DOHH2 (cell line): ENCODE results near the gene GLIS2.

ENCODE experiments used
- H3F3A ChIP-seq: fragments of 200-600 bp; sonication (generic), shearing (Covaris generic); 2 replicates; pipeline ENCODE4 v1.6.0; 2016; ENCODE audit warnings: antibody characterized with exemption, mild to moderate bottlenecking; ENCODE audit not compliant: control insufficient read depth, insufficient read depth
- H3K27ac ChIP-seq: fragments of 200-600 bp; sonication (generic); 2 replicates; pipeline ENCODE4 v1.5.1; 2014; ENCODE audit warnings: low read depth, mild to moderate bottlenecking, low read length, moderate library complexity
- H3K27me3 ChIP-seq: fragments of 200-600 bp; sonication (generic); 2 replicates; pipeline ENCODE4 v1.6.1; 2014; ENCODE audit warnings: mild to moderate bottlenecking, low read length, mixed read lengths; ENCODE audit not compliant: control insufficient read depth
- H3K36me3 ChIP-seq: fragments of 200-600 bp; sonication (generic); 2 replicates; pipeline ENCODE4 v1.6.1; 2014; ENCODE audit warnings: mild to moderate bottlenecking, low read length, moderate library complexity, mixed read lengths; ENCODE audit not compliant: control insufficient read depth
- H3K4me1 ChIP-seq: fragments of 200-600 bp; sonication (generic); 2 replicates; pipeline ENCODE4 v1.6.1; 2014; ENCODE audit warnings: mild to moderate bottlenecking, low read length, mixed read lengths; ENCODE audit not compliant: control insufficient read depth
- H3K4me2 ChIP-seq: fragments of 200-600 bp; sonication (generic); 2 replicates; pipeline ENCODE4 v1.6.0; 2014; ENCODE audit warnings: mild to moderate bottlenecking, low read length, moderate library complexity
- H3K4me3 ChIP-seq: fragments of 200-600 bp; sonication (generic); 2 replicates; pipeline ENCODE4 v1.5.1; 2014; ENCODE audit warnings: mild to moderate bottlenecking, low read length, mixed read lengths
- H3K79me2 ChIP-seq: fragments of 200-600 bp; sonication (generic); 2 replicates; pipeline ENCODE4 v1.6.1; 2014; ENCODE audit warnings: mild to moderate bottlenecking, low read length, mixed read lengths; ENCODE audit not compliant: control insufficient read depth
- H3K9me2 ChIP-seq: fragments of 200-600 bp; sonication (generic); replicated peaks from 2 replicates; pipeline ENCODE4 v1.6.1; 2014; ENCODE audit warnings: mild to moderate bottlenecking, low read length, mixed read lengths; ENCODE audit not compliant: control insufficient read depth
- H3K9me3 ChIP-seq: fragments of 200-600 bp; sonication (generic); 2 replicates; pipeline ENCODE4 v1.6.1; 2014; ENCODE audit warnings: antibody characterized with exemption, low read length, mixed read lengths; ENCODE audit not compliant: control insufficient read depth, insufficient read depth
- H4K20me1 ChIP-seq: fragments of 200-600 bp; sonication (generic); 2 replicates; pipeline ENCODE4 v1.6.0; 2014; ENCODE audit warnings: low read depth, mild to moderate bottlenecking, antibody characterized with exemption, low read length, moderate library complexity; ENCODE audit not compliant: control insufficient read depth, insufficient read depth
- CTCF ChIP-seq: fragments of 200-600 bp; sonication (generic); IDR thresholded peaks from one replicate; pipeline ENCODE4 v1.5.1; 2014; ENCODE audit warnings: antibody characterized with exemption, mild to moderate bottlenecking, low read depth, low read length; ENCODE audit not compliant: poor library complexity, severe bottlenecking
- EZH2phosphoT487 ChIP-seq: fragments of 200-600 bp; sonication (generic); IDR thresholded peaks from 2 replicates; pipeline ENCODE4 v1.6.1; 2017; ENCODE audit warnings: borderline replicate concordance, mild to moderate bottlenecking, antibody characterized with exemption, low read length, moderate library complexity, mixed read lengths

GLIS2 gene

DNA sequence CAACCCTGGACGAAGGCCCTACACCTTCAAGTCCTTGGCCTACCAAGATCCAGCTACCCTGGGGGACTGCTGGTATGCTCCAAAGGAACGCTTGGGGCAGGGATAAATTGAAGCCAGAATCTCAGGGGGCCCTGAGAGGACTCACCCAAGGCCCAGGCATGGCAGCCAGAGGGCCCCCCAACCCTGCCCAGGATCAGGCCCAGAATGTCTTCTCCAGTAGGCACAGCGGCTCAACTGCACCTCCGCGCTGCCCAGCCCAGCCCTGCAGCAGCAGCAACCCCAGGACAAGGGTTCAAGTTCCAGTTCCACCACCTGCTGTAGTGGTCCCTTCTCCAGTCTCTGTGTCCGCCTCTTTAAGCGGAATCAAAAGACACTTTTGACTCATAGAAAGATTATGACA is 45.3 kb upstream of the GLIS2 start:
- TF ChIP-seq EZH2phosphoT487 (no peak), CTCF (no peak)
- peak overlapping the region; percentile 99 for H3K4me3 ChIP-seq

GRCh38 chr16:4271176-4272113 is 44.4 kb upstream of the GLIS2 start:
- H3K79me2 ChIP-seq = peaks cover 67% of the 10 kb centered on the region
- no peaks in the 10 kb centered on the region for H3K9me2 ChIP-seq
- H3K27ac ChIP-seq = peak overlapping the region; percentile 91
- TF ChIP-seq CTCF (peak; percentile 9), EZH2phosphoT487 (no peak)
- peak overlapping the region; percentile 99 for H3K4me3 ChIP-seq
- peaks cover 24% of the 10 kb centered on the region for H3K4me1 ChIP-seq
- peak overlapping the region; percentile 100 for H3K4me2 ChIP-seq
- no peaks in the 10 kb centered on the region for H3K27me3 ChIP-seq
- peaks cover 46% of the 10 kb centered on the region for H3K36me3 ChIP-seq
- H4K20me1 ChIP-seq = peaks cover 7% of the 10 kb centered on the region; the same call in 1 of the 2 replicates
- H3F3A ChIP-seq = peaks cover 10% of the 10 kb centered on the region
- no peaks in the 10 kb centered on the region for H3K9me3 ChIP-seq

More for the DNA sequence above, 45.3 kb upstream of the GLIS2 start:
- H3K9me3 ChIP-seq = no peaks in the 10 kb centered on the region
- peaks cover 24% of the 10 kb centered on the region for H3K4me1 ChIP-seq
- H3K79me2 ChIP-seq = peaks cover 75% of the 10 kb centered on the region
- peaks cover 7% of the 10 kb centered on the region; the same call in 1 of the 2 replicates for H4K20me1 ChIP-seq
- peaks cover 10% of the 10 kb centered on the region for H3F3A ChIP-seq
- H3K4me2 ChIP-seq = peak overlapping the region; percentile 100
- H3K9me2 ChIP-seq = no peaks in the 10 kb centered on the region
- peaks cover 54% of the 10 kb centered on the region for H3K36me3 ChIP-seq
- no peaks in the 10 kb centered on the region for H3K27me3 ChIP-seq
- H3K27ac ChIP-seq = peak overlapping the region; percentile 91

DNA sequence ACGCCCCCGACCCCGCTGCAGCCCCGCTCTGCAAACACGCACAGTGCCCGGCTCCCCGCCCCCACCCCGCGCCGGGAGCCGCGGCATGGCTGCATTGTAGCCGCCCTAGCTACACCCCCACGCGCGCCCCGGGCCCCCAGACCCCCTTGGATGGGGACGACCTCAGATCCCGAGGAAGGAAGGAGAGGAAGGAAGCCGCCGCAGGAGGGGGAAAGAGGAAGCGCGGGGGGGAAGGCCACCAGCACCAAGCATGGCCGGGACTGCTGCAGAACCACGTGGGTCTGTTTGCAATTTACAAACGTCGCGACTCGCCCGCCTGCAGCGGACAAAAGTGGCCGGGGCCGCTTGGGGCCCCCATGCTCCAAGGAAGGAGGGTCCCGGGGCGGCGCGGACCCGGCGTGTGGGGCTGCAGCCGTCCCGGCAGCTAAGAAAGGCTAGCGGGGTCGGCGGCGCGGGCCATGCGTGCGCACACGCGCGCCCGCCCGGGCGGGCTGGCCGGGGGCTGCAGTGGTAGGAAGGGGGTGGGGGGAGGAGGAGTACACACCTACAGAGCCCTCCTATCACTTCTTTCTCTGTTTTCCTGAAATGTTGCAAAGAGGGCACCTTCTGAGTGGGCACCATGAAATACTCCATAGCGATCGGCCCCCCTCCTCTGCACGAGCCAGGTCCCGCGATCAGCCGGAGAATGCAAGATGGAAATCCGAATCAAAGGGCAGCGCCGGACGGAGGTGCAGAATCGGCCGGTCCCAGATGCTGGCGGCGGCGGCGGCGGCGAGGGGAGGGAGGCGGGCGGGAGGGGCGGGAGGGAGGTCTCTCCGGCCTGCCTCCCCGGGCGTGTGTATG is 43.5 kb upstream of the GLIS2 start:
- H3K9me3 ChIP-seq = no peaks in the 10 kb centered on the region
- peaks cover 24% of the 10 kb centered on the region for H3K4me1 ChIP-seq
- H3K27me3 ChIP-seq = no peaks in the 10 kb centered on the region
- peak overlapping the region; percentile 99 for H3K4me3 ChIP-seq
- H3K79me2 ChIP-seq = peaks cover 58% of the 10 kb centered on the region
- peaks cover 40% of the 10 kb centered on the region for H3K36me3 ChIP-seq
- H3F3A ChIP-seq = peaks cover 10% of the 10 kb centered on the region
- no peaks in the 10 kb centered on the region for H3K9me2 ChIP-seq
- peaks cover 5% of the 10 kb centered on the region; the same call in 1 of the 2 replicates for H4K20me1 ChIP-seq
- TF ChIP-seq EZH2phosphoT487 = no peak
- peak; percentile 5 for TF ChIP-seq CTCF
- H3K27ac ChIP-seq = peak overlapping the region; percentile 91
- peak overlapping the region; percentile 100 for H3K4me2 ChIP-seq
